ENCODE measurements around the gene HS6ST1.

HS6ST1 gene

GRCh38 chr2:128298286-128298685 is 20.4 kb downstream of the HS6ST1 start:
- DNase-seq (ENCODE audit: low read depth), result no peak

GRCh38 chr2:128293870-128294455 is 24.7 kb downstream of the HS6ST1 start:
- DNase-seq (ENCODE audit: low read depth), result no peak

- DNase-seq (ENCODE audit: low read depth), result no peak
Measured at GRCh38 chr2:128293426-128293755, 25.3 kb downstream of the HS6ST1 start.

- DNase-seq (ENCODE audit: low read depth), result no peak
Measured at GRCh38 chr2:128292599-128293425, 25.9 kb downstream of the HS6ST1 start.

- DNase-seq (ENCODE audit: low read depth), result no peak
Measured at GRCh38 chr2:128291844-128292598, 26.6 kb downstream of the HS6ST1 start.

- DNase-seq (ENCODE audit: low read depth), result no peak
Measured at GRCh38 chr2:128291161-128291843, 27.4 kb downstream of the HS6ST1 start.

- no peak for DNase-seq (ENCODE audit: low read depth)
Measured at GRCh38 chr2:128290356-128290755, 28.3 kb downstream of the HS6ST1 start.

- no peak for DNase-seq (ENCODE audit: low read depth)
Measured at GRCh38 chr2:128289439-128289838, 29.2 kb downstream of the HS6ST1 start.

- DNase-seq (ENCODE audit: low read depth), result no peak
Measured at GRCh38 chr2:128288781-128289180, 29.9 kb downstream of the HS6ST1 start.

- DNase-seq (ENCODE audit: low read depth), result no peak
Measured at GRCh38 chr2:128287780-128288735, 30.6 kb downstream of the HS6ST1 start.

GRCh38 chr2:128286905-128287779 is 31.5 kb downstream of the HS6ST1 start:
- no peak for DNase-seq (ENCODE audit: low read depth)

GRCh38 chr2:128286011-128286721 is 32.5 kb downstream of the HS6ST1 start:
- DNase-seq (ENCODE audit: low read depth), result no peak

- DNase-seq (ENCODE audit: low read depth), result no peak
Measured at GRCh38 chr2:128285329-128285931, 33.2 kb downstream of the HS6ST1 start.

GRCh38 chr2:128284841-128285240 is 33.8 kb downstream of the HS6ST1 start:
- no peak for DNase-seq (ENCODE audit: low read depth)

- no peak for DNase-seq (ENCODE audit: low read depth)
Measured at GRCh38 chr2:128284037-128284441, 34.6 kb downstream of the HS6ST1 start.

- no peak for DNase-seq (ENCODE audit: low read depth)
Measured at GRCh38 chr2:128282976-128283810, 35.5 kb downstream of the HS6ST1 start.

GRCh38 chr2:128282246-128282975 is 36.3 kb downstream of the HS6ST1 start:
- no peak for DNase-seq (ENCODE audit: low read depth)

- DNase-seq (ENCODE audit: low read depth), result no peak
Measured at GRCh38 chr2:128281852-128282245, 36.8 kb downstream of the HS6ST1 start.

Data from stimulated activated CD4-positive, alpha-beta T cell treated with anti-CD3 and anti-CD28 coated beads, Interleukin-2, amount 100 ng/mL, for 4 hours (primary cell).